SK-N-SH treated with all-trans-retinoic acid at 6 μM for 48 hours (cell line): ENCODE results near the gene MICOS13.

Experiments
- ARNTL ChIP-seq: fragments of 450-650 bp; formaldehyde crosslinking; IDR thresholded peaks from 2 replicates; pipeline ENCODE4 v1.5.0; 2020; ENCODE audit warnings: low read depth, mild to moderate bottlenecking, moderate library complexity, borderline replicate concordance
- CSDC2 ChIP-seq: fragments of 250-450 bp; sonication (Bioruptor Pico); IDR thresholded peaks from 2 replicates; pipeline ENCODE4 v1.5.0; 2020; ENCODE audit warnings: mild to moderate bottlenecking, moderate library complexity
- ESRRG ChIP-seq: fragments of 250-450 bp; sonication (Bioruptor Pico); IDR thresholded peaks from 2 replicates; pipeline ENCODE4 v1.6.1; 2021; ENCODE audit warnings: mild to moderate bottlenecking
- GLIS3 ChIP-seq: fragments of 250-450 bp; sonication (Bioruptor Pico); IDR thresholded peaks from 2 replicates; pipeline ENCODE4 v1.5.0; 2020; ENCODE audit warnings: mild to moderate bottlenecking, moderate library complexity
- ISL1 ChIP-seq: fragments of 250-450 bp; sonication (Bioruptor Pico); IDR thresholded peaks from 2 replicates; pipeline ENCODE4 v2.1.2; 2022; ENCODE audit warnings: mild to moderate bottlenecking, moderate library complexity
- ZC3H10 ChIP-seq: fragments of 250-450 bp; sonication (Bioruptor Pico); IDR thresholded peaks from 2 replicates; pipeline ENCODE4 v1.5.1; 2021; ENCODE audit warnings: mild to moderate bottlenecking, moderate library complexity
- ZFP3 ChIP-seq: fragments of 250-450 bp; sonication (Bioruptor Pico); IDR thresholded peaks from 2 replicates; pipeline ENCODE4 v1.5.0; 2020; ENCODE audit warnings: mild to moderate bottlenecking, moderate library complexity
- ZFP30 ChIP-seq: fragments of 450-650 bp; formaldehyde crosslinking; IDR thresholded peaks from 2 replicates; pipeline ENCODE4 v1.5.0; 2022; ENCODE audit warnings: mild to moderate bottlenecking, moderate library complexity
- ZNF70 ChIP-seq: fragments of 450-650 bp; formaldehyde crosslinking; IDR thresholded peaks from 2 replicates; pipeline ENCODE4 v1.5.0; 2020; ENCODE audit warnings: mild to moderate bottlenecking, moderate library complexity
- ZNF8 ChIP-seq: fragments of 450-650 bp; formaldehyde crosslinking; IDR thresholded peaks from 2 replicates; pipeline ENCODE4 v1.5.0; 2020; ENCODE audit warnings: mild to moderate bottlenecking, moderate library complexity
- TF ChIP-seq, protein P1 (sequence below): fragments of 250-450 bp; sonication (Bioruptor Pico); IDR thresholded peaks from 2 replicates; pipeline ENCODE4 v1.8.0; 2020; ENCODE audit warnings: mild to moderate bottlenecking, moderate library complexity, borderline replicate concordance
- TF ChIP-seq, protein P2 (sequence below): fragments of 250-450 bp; sonication (Bioruptor Pico); IDR thresholded peaks from 2 replicates; pipeline ENCODE4 v1.5.1; 2021; ENCODE audit warnings: mild to moderate bottlenecking, moderate library complexity
- TF ChIP-seq, protein P3 (sequence below): fragments of 250-450 bp; sonication (Bioruptor Pico); IDR thresholded peaks from 2 replicates; pipeline ENCODE4 v1.8.0; 2021; ENCODE audit warnings: low read depth, mild to moderate bottlenecking, moderate library complexity, borderline replicate concordance

DNA sequence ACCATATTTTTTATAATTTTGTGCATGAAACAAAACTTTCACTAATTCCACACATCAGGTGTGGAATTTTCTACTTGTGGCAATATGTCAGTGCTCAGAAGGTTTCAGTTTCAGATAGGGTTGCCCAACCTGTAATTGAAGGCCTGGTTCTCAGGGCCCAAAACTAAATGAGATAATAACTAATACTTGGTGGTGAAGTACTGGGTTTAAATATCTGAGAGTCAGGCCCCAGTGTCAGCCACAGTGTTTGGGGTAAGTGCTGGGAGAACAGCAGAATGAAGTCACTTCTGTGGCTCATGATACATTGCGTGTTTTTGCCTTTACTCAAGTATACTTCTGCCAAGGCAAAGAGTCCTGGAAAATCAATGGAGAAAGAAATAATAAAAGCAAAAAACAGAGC lies 51.9 kb downstream of the MICOS13 start:
- TF ChIP-seq ZNF8 (CRISPR knock-in tag) (no peak), CSDC2 (CRISPR knock-in tag) (no peak), ZFP3 (CRISPR knock-in tag) (no peak), ARNTL (no peak), ZNF70 (CRISPR knock-in tag) (no peak), GLIS3 (no peak), ESRRG (no peak), ISL1 (CRISPR knock-in tag) (no peak), ZFP30 (CRISPR knock-in tag) (no peak), ZC3H10 (CRISPR knock-in tag) (no peak)
- TF ChIP-seq, protein P1, sequence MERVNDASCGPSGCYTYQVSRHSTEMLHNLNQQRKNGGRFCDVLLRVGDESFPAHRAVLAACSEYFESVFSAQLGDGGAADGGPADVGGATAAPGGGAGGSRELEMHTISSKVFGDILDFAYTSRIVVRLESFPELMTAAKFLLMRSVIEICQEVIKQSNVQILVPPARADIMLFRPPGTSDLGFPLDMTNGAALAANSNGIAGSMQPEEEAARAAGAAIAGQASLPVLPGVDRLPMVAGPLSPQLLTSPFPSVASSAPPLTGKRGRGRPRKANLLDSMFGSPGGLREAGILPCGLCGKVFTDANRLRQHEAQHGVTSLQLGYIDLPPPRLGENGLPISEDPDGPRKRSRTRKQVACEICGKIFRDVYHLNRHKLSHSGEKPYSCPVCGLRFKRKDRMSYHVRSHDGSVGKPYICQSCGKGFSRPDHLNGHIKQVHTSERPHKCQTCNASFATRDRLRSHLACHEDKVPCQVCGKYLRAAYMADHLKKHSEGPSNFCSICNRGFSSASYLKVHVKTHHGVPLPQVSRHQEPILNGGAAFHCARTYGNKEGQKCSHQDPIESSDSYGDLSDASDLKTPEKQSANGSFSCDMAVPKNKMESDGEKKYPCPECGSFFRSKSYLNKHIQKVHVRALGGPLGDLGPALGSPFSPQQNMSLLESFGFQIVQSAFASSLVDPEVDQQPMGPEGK (CRISPR knock-in tag), result no peak
- TF ChIP-seq, protein P2, sequence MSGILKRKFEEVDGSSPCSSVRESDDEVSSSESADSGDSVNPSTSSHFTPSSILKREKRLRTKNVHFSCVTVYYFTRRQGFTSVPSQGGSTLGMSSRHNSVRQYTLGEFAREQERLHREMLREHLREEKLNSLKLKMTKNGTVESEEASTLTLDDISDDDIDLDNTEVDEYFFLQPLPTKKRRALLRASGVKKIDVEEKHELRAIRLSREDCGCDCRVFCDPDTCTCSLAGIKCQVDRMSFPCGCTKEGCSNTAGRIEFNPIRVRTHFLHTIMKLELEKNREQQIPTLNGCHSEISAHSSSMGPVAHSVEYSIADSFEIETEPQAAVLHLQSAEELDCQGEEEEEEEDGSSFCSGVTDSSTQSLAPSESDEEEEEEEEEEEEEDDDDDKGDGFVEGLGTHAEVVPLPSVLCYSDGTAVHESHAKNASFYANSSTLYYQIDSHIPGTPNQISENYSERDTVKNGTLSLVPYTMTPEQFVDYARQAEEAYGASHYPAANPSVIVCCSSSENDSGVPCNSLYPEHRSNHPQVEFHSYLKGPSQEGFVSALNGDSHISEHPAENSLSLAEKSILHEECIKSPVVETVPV (CRISPR knock-in tag), result no peak
- TF ChIP-seq, protein P3, sequence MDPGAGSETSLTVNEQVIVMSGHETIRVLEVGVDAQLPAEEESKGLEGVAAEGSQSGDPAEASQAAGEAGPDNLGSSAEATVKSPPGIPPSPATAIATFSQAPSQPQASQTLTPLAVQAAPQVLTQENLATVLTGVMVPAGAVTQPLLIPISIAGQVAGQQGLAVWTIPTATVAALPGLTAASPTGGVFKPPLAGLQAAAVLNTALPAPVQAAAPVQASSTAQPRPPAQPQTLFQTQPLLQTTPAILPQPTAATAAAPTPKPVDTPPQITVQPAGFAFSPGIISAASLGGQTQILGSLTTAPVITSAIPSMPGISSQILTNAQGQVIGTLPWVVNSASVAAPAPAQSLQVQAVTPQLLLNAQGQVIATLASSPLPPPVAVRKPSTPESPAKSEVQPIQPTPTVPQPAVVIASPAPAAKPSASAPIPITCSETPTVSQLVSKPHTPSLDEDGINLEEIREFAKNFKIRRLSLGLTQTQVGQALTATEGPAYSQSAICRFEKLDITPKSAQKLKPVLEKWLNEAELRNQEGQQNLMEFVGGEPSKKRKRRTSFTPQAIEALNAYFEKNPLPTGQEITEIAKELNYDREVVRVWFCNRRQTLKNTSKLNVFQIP (CRISPR knock-in tag), result no peak
